Measurements from ENCODE around the gene ABO. TPM values are rescaled to one million over a fixed set of nuclear protein-coding genes. Genes with fewer than 3 reads are reported as not detected.

The ABO gene
- total and polyA plus RNA-seq, 4 donors, result 0.08 to 0.75 (median 0.10) TPM; not detected in 1

DNA sequence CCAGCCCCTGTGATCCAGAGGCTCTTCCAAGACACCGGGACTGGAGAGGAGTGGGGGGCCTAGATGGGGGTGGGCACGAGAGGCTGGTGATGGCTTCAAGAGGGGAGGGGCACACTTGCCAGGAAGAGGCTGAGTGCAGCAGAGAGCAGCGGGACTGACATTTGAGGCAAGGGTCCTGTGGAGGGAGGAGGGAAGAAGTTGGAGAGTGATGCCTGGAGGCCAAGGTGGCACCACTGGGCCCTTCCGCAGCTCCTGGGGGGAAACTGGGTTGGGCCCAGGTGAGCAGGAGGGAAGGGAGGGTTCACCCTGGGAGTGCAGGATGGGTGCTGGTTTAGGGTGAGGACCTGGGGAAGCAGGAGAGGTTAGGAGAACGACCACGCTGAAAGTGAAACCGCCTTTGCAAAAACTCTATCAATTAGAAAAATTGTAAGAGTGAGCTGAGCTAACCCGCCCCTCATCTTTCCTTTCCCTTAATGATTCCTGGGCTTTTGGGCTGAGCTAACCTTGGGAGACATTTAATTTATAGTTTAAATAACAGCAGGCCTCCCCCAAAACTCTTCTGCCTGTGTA, 26.2 kb downstream of the ABO start:
- 83% methylated on average over 8 of the region's 8 CpGs for WGBS
- no peak overlapping the region for H3K4me3 ChIP-seq (ENCODE audit: low read depth in 1 of 3, low read length in 3 of 3)
- H3K27me3 ChIP-seq (ENCODE audit: control insufficient read depth in 4 of 4, insufficient read depth in 4 of 4, low read length in 3 of 4), result no peaks in the 10 kb centered on the region
- H3K27ac ChIP-seq (ENCODE audit: low read depth in 1 of 2, low read length in 2 of 2), result no peak overlapping the region
- no peak for DNase-seq (ENCODE audit: low spot score)
- TF ChIP-seq, protein P1, sequence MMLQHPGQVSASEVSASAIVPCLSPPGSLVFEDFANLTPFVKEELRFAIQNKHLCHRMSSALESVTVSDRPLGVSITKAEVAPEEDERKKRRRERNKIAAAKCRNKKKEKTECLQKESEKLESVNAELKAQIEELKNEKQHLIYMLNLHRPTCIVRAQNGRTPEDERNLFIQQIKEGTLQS (IDR thresholded peaks at IDR 0.05), result no peak
- TF ChIP-seq, protein P2, sequence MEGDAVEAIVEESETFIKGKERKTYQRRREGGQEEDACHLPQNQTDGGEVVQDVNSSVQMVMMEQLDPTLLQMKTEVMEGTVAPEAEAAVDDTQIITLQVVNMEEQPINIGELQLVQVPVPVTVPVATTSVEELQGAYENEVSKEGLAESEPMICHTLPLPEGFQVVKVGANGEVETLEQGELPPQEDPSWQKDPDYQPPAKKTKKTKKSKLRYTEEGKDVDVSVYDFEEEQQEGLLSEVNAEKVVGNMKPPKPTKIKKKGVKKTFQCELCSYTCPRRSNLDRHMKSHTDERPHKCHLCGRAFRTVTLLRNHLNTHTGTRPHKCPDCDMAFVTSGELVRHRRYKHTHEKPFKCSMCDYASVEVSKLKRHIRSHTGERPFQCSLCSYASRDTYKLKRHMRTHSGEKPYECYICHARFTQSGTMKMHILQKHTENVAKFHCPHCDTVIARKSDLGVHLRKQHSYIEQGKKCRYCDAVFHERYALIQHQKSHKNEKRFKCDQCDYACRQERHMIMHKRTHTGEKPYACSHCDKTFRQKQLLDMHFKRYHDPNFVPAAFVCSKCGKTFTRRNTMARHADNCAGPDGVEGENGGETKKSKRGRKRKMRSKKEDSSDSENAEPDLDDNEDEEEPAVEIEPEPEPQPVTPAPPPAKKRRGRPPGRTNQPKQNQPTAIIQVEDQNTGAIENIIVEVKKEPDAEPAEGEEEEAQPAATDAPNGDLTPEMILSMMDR (IDR thresholded peaks at IDR 0.05; ENCODE audit: low read depth, low read length, missing input control), result no peak
- no peak for TF ChIP-seq HNF4A (conservative IDR thresholded peaks at IDR 0.05)
- no peak for TF ChIP-seq RAD21 (IDR thresholded peaks at IDR 0.05)
- TF ChIP-seq FOXA2 (IDR thresholded peaks at IDR 0.05), result no peak
- TF ChIP-seq YY1 (IDR thresholded peaks at IDR 0.05), result no peak
- TF ChIP-seq EGR1 (IDR thresholded peaks at IDR 0.05; ENCODE audit: low read depth in 2 of 2), result no peak
- no peak for TF ChIP-seq FOXA1 (IDR thresholded peaks at IDR 0.05)
- no peak for TF ChIP-seq GABPA (IDR thresholded peaks at IDR 0.05 in 1 of 2, conservative IDR thresholded peaks at IDR 0.05 in 1 of 2)
- TF ChIP-seq RXRA (IDR thresholded peaks at IDR 0.05), result no peak
- TF ChIP-seq, protein P3, sequence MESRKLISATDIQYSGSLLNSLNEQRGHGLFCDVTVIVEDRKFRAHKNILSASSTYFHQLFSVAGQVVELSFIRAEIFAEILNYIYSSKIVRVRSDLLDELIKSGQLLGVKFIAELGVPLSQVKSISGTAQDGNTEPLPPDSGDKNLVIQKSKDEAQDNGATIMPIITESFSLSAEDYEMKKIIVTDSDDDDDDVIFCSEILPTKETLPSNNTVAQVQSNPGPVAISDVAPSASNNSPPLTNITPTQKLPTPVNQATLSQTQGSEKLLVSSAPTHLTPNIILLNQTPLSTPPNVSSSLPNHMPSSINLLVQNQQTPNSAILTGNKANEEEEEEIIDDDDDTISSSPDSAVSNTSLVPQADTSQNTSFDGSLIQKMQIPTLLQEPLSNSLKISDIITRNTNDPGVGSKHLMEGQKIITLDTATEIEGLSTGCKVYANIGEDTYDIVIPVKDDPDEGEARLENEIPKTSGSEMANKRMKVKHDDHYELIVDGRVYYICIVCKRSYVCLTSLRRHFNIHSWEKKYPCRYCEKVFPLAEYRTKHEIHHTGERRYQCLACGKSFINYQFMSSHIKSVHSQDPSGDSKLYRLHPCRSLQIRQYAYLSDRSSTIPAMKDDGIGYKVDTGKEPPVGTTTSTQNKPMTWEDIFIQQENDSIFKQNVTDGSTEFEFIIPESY (IDR thresholded peaks at IDR 0.05), result no peak
- H3K36me3 ChIP-seq (ENCODE audit: control insufficient read depth in 4 of 4, insufficient read depth in 3 of 4, low read depth in 1 of 4, low read length in 3 of 4), result no peaks in the 10 kb centered on the region
- H3K4me1 ChIP-seq (ENCODE audit: control insufficient read depth in 4 of 4, insufficient read depth in 4 of 4, low read length in 3 of 4), result no peaks in the 10 kb centered on the region
- H3K9ac ChIP-seq (ENCODE audit: low read depth in 1 of 2, low read length in 2 of 2), result no peak overlapping the region
- H3K9me3 ChIP-seq (ENCODE audit: control insufficient read depth in 4 of 4, low read length in 3 of 4), result no peaks in the 10 kb centered on the region

DNA sequence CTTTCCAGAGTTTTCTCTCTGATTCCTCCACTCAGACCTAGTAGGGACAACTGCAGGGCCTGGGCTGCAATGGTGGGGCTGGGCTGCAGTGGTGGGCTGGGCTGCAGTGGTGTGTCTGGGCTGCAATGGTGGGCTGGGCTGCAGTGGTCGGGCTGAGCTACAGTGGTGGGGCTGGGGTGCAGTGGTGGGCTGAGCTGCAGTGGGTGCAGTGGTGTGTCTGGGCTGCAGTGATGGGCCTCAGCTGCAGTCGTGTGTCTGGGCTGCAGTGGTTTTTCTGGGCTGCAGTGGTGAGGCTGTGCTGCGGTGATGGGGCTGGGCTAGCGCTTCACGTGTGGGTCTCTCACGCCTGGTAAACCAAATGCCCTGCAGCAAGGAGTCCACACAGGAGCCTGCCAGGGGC, 27.4 kb downstream of the ABO start:
- H3K4me3 ChIP-seq (ENCODE audit: low read depth in 1 of 3, low read length in 3 of 3), result no peak overlapping the region
- H3K4me1 ChIP-seq (ENCODE audit: control insufficient read depth in 4 of 4, insufficient read depth in 4 of 4, low read length in 3 of 4), result no peaks in the 10 kb centered on the region
- no peaks in the 10 kb centered on the region for H3K9me3 ChIP-seq (ENCODE audit: control insufficient read depth in 4 of 4, low read length in 3 of 4)
- no peak overlapping the region for H3K9ac ChIP-seq (ENCODE audit: low read depth in 1 of 2, low read length in 2 of 2)
- no peaks in the 10 kb centered on the region for H3K36me3 ChIP-seq (ENCODE audit: control insufficient read depth in 4 of 4, insufficient read depth in 3 of 4, low read depth in 1 of 4, low read length in 3 of 4)
- WGBS, result 83% methylated on average over 6 of the region's 6 CpGs
- H3K27me3 ChIP-seq (ENCODE audit: control insufficient read depth in 4 of 4, insufficient read depth in 4 of 4, low read length in 3 of 4), result no peaks in the 10 kb centered on the region
- TF ChIP-seq RXRA (IDR thresholded peaks at IDR 0.05) (no peak), HNF4A (conservative IDR thresholded peaks at IDR 0.05) (no peak), EGR1 (IDR thresholded peaks at IDR 0.05; ENCODE audit: low read depth in 2 of 2) (no peak), SP1 (IDR thresholded peaks at IDR 0.05) (no peak), JUND (IDR thresholded peaks at IDR 0.05) (no peak)
- TF ChIP-seq, protein P3 (IDR thresholded peaks at IDR 0.05), result no peak
- TF ChIP-seq, protein P4, sequence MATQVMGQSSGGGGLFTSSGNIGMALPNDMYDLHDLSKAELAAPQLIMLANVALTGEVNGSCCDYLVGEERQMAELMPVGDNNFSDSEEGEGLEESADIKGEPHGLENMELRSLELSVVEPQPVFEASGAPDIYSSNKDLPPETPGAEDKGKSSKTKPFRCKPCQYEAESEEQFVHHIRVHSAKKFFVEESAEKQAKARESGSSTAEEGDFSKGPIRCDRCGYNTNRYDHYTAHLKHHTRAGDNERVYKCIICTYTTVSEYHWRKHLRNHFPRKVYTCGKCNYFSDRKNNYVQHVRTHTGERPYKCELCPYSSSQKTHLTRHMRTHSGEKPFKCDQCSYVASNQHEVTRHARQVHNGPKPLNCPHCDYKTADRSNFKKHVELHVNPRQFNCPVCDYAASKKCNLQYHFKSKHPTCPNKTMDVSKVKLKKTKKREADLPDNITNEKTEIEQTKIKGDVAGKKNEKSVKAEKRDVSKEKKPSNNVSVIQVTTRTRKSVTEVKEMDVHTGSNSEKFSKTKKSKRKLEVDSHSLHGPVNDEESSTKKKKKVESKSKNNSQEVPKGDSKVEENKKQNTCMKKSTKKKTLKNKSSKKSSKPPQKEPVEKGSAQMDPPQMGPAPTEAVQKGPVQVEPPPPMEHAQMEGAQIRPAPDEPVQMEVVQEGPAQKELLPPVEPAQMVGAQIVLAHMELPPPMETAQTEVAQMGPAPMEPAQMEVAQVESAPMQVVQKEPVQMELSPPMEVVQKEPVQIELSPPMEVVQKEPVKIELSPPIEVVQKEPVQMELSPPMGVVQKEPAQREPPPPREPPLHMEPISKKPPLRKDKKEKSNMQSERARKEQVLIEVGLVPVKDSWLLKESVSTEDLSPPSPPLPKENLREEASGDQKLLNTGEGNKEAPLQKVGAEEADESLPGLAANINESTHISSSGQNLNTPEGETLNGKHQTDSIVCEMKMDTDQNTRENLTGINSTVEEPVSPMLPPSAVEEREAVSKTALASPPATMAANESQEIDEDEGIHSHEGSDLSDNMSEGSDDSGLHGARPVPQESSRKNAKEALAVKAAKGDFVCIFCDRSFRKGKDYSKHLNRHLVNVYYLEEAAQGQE (IDR thresholded peaks at IDR 0.05), result no peak
- TF ChIP-seq, protein P2 (IDR thresholded peaks at IDR 0.05; ENCODE audit: low read depth, low read length, missing input control), result no peak
- no peak overlapping the region for H3K27ac ChIP-seq (ENCODE audit: low read depth in 1 of 2, low read length in 2 of 2)
- no peak for DNase-seq (ENCODE audit: low spot score)
